GM21360 (cell line): Measurements from ENCODE around the gene RGS14.

Experiments used
- ATAC-seq: cut with Tn5 transposase; IDR thresholded peaks from one replicate; pipeline ENCODE4 v1.9.1; 2021; ENCODE audit warnings: mild to moderate bottlenecking, moderate library complexity; ENCODE audit not compliant: unreplicated experiment

Gene RGS14

DNA sequence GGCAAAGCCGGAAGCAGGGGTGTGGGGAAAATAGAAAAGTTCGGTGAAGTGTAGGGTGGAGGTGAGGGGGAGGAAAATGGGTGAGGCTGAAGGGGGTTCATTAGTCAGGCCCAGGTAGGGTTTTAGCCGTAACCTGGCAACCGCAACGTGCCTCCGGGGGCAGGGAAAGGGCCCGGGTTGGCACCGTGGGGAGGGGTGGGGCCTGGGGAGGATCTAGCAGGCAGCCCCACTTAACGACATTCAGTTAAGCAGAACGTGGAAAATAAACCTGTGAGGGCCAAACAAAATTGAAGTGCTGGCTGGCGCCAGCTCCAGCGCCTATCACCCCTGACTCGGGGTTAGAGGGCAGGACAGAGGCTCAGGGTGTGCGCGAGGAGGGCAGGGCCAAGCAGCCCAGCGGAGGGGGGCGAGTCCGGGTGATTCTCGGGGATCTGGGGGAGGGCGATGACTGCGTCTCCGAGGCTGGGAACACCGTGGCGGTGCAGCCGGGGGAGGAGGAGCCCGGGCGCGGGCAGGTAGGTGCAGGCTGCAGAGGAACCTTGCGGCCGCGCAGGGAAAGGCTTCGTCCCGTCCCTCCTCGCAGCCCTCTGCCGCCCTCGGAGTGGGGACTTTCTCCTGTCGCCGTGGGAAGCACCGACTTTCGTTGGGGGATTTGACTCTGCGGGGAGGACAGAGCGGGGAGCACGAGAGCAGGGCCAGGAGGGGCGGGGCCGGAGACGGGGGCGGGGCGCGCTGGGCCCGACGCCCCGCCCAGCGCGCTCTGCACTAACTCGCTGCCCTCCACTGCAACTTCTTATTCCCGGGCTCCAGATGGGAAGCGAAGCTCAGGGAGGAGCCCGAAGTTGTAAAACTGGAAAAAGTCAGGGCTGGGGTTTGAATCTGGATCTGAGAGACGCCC is 5.1 kb downstream of the RGS14 start:
- peak; percentile 37 for ATAC-seq

DNA sequence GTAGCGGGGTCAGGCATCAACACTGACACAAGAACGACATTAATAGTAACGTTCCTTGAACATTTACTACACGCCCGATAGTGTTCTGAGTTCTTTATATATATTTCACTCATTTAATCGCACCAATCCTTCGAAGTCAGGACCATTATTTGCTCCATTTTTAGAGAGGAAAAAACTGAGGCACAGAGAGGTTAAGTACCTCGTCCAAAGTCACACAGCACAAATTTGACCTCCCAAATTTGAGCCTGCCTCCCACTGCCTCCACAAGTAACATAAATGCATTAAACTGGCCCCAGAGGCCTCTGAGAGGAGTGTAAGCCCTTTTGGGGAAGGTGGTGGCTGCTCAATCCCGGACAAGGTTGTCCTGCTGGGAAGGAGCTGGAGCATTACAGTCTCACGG is 5.8 kb downstream of the RGS14 start:
- no peak for ATAC-seq

DNA sequence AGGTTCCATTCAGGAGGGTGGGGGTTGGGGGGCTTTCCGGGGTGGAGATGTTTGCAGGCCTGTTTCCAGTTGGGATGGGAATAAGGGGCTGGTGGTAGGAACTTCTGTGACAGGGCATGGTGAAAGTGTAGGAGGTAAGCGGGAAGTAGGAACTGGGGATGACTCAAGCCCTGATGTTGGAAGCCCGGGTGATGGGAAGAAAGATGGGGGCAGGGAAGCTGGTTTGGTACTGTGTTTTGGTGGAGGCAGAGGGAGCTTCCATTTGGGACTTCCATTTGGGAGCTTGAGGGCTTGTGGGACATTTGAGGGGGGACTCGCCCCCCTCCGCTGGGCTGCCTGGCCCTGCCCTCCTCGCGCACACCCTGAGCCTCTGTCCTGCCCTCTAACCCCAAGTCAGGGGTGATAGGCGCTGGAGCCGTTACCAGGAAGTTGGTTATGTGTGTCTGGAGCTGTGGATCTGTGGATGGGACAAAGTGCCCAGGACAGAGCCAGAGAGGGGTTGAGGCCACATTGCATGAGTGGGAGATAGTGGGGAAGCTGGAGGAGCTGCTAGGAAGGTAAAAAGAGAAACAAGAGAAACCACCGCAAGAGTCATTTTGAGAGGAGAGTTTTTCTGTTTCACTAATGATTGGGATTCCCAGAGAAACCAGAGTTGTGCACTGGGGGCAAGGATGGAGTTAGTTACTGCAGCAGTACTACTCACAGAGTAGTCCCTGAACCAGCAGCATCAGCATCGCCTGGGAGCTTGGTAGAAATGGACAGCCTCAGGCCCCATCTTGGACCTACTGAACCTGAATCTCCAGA is 6.6 kb downstream of the RGS14 start:
- no peak for ATAC-seq

- ATAC-seq = no peak
Observed at GRCh38 chr5:177365845-177366527, 8.3 kb downstream of the RGS14 start.

- no peak for ATAC-seq
Observed at GRCh38 chr5:177366528-177367322, 9.0 kb downstream of the RGS14 start.

- ATAC-seq = no peak
Observed at GRCh38 chr5:177367323-177367848, 9.7 kb downstream of the RGS14 start.

- no peak for ATAC-seq
Observed at GRCh38 chr5:177367981-177368868, 10.5 kb downstream of the RGS14 start.

GRCh38 chr5:177368869-177369644 is 11.3 kb downstream of the RGS14 start:
- no peak for ATAC-seq

- no peak for ATAC-seq
Observed at GRCh38 chr5:177369645-177370440, 12.1 kb downstream of the RGS14 start.

GRCh38 chr5:177370488-177371119 is 12.9 kb downstream of the RGS14 start:
- ATAC-seq = no peak

- no peak for ATAC-seq
Observed at GRCh38 chr5:177371120-177372033, 13.7 kb downstream of the RGS14 start.

DNA sequence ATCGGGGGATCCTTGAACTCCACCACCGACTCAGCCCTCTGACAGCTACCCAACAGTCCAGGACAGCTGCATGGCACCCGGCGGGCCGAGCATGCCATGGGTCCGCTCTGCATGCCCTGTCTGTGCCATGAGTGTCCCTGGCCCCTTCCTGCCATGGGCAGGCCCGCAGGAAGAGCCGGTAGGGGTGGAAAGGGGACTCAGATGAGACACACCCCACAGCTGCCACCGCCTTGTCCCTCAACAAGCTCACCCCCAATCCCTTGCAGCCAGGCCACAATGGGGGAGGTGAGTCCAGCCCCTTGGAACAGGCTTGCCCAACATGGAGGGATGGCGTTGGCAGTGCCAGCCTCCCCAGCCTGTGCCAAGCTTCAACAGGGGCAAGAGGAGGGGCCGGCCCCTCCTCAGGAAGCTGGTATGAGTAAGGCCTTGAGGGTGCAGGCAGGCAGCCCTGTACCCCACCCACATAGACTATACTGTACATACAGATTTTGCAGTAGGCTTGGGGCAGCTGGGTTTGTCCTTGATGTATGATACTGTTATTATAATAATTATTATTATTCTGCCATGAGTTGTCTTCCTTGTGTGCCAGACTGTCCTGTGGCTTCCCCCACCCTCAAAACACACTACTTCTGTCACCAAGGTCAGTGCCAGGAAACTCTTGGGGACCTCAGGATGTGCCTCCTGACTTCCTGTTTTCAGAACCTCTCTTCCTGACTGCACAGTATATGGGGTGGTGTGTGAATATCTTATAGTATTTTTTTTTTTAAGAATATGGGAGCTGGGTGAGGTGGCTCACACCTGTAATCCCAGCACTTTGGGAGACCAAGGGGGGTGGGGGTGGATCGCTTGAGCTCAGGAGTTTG is 14.5 kb downstream of the RGS14 start:
- ATAC-seq = no peak

DNA sequence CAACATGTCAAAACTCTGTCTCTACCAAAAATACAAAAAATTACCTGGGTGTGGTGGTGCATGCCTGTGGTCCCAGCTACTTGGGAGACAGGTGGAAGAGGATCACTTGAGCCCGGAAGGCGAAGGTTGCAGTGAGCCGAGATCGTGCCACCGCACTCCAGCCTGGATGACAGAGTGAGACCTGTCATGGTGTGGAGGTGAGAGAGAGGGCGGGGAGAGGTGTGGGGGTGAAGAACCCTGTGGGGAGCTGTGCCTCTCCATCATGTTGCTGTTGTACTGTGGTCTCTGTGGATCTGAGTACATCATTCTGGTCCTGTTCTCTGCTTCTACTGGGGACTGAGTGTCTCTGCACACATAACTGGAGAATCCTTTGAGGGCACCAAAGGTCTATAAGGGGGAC is 15.2 kb downstream of the RGS14 start:
- no peak for ATAC-seq

DNA sequence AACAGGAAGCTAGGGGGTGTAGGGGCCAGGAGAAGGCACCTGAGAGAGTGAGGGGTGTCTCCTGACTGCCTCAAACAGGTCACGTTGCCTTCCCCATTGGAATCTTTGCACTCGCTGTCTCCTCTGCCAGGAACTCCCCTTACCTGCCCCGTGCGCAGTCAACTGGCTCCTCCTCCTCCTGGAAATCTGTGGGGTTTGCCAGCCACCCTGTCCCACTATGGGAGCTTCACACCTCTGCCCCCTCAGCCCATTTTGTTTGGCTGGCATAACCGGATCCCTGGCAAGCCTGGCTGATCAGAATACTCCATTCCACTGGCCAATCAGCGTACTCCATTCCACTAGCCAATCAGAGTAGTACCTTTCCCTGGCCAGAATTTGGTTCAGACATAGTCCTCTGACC is 16.1 kb downstream of the RGS14 start:
- no peak for ATAC-seq

DNA sequence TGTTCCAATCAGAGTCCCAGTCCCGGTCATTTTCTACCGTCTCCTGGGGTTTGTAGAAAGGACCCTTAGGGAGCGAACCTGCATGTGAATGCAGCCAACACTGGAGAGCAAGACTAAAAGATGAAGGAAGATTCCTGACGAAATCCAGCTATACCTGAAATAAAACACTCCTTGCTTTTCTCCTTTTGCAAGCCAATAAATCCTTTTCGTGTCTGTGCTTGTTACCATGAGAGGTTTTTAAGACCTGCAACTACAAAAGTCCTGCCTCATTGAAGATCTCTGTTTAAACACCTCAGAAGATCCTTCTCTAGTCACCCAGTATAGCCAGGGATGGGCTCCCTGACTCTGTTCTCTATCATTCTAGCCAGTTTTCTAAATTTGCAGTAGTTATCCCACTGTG is 16.5 kb downstream of the RGS14 start:
- no peak for ATAC-seq
